Neural cell (in vitro differentiated cells): ENCODE results near the gene AFF1. TPM values are rescaled to one million over a fixed set of nuclear protein-coding genes. Genes with fewer than 3 reads are reported as not detected.

Experiments used
- H2AFZ ChIP-seq: fragments of 200-600, 300-800 bp; sonication (generic), shearing (Covaris generic); 2 replicates; pipeline ENCODE4 v1.6.0; 2014; ENCODE audit warnings: low read depth, mild to moderate bottlenecking, antibody characterized with exemption, low read length, moderate library complexity
- H3F3A ChIP-seq: fragments of 200-600 bp; shearing (Covaris generic); 2 replicates; pipeline ENCODE4 v1.6.1; 2016; ENCODE audit warnings: mild to moderate bottlenecking, moderate library complexity, mixed read lengths, antibody characterized with exemption, low read length; ENCODE audit not compliant: insufficient read depth, poor library complexity, severe bottlenecking
- H3K27ac ChIP-seq: fragments of 200-600, 300-800 bp; sonication (generic), shearing (Covaris generic); 2 replicates; pipeline ENCODE4 v1.5.1; 2014; ENCODE audit warnings: mild to moderate bottlenecking, low read length, moderate library complexity
- H3K27me3 ChIP-seq: fragments of 300-800, 200-600 bp; sonication (generic), shearing (Covaris generic); 2 replicates; pipeline ENCODE4 v1.6.0; 2014; ENCODE audit warnings: mild to moderate bottlenecking, low read depth, low read length, moderate library complexity; ENCODE audit not compliant: insufficient read depth
- H3K36me3 ChIP-seq: fragments of 300-800, 200-600 bp; sonication (generic), shearing (Covaris generic); 2 replicates; pipeline ENCODE4 v1.5.1; 2014; ENCODE audit warnings: mild to moderate bottlenecking, antibody characterized with exemption, low read length, moderate library complexity; ENCODE audit not compliant: insufficient read depth
- H3K4me2 ChIP-seq: fragments of 300-800, 200-600 bp; sonication (generic), shearing (Covaris generic); 2 replicates; pipeline ENCODE4 v1.6.0; 2014; ENCODE audit warnings: mild to moderate bottlenecking, low read length
- H3K4me3 ChIP-seq: fragments of 300-800, 200-600 bp; sonication (generic), shearing (Covaris generic); 2 replicates; pipeline ENCODE4 v1.5.1; 2014; ENCODE audit warnings: mild to moderate bottlenecking, low read length, moderate library complexity
- H3K79me2 ChIP-seq: fragments of 200-600 bp; shearing (Covaris generic); replicated peaks from 2 replicates; pipeline ENCODE4 v1.6.0; 2014; ENCODE audit warnings: mild to moderate bottlenecking, low read length, moderate library complexity; ENCODE audit not compliant: insufficient read depth
- H3K9ac ChIP-seq: fragments of 300-800, 200-600 bp; sonication (generic), shearing (Covaris generic); 2 replicates; pipeline ENCODE4 v1.6.1; 2016; ENCODE audit warnings: mild to moderate bottlenecking, low read length, mixed read lengths
- H3K9me2 ChIP-seq: fragments of 200-600 bp; shearing (Covaris generic); 2 replicates; pipeline ENCODE4 v1.6.1; 2016; ENCODE audit warnings: mild to moderate bottlenecking, low read length, mixed read lengths; ENCODE audit not compliant: insufficient read depth
- H3K9me3 ChIP-seq: fragments of 200-600, 300-800 bp; sonication (generic), shearing (Covaris generic); 2 replicates; pipeline ENCODE4 v1.6.1; 2016; ENCODE audit warnings: mild to moderate bottlenecking, mixed run types, low read length, moderate library complexity, mixed read lengths
- H4K20me1 ChIP-seq: fragments of 200-600 bp; shearing (Covaris generic); 2 replicates; pipeline ENCODE4 v1.6.1; 2016; ENCODE audit warnings: mild to moderate bottlenecking, mixed run types; ENCODE audit not compliant: insufficient read depth
- CTCF ChIP-seq: fragments of 450-650 bp; IDR thresholded peaks from 2 replicates; pipeline ENCODE4 v1.5.1; 2014; ENCODE audit warnings: antibody characterized with exemption, mild to moderate bottlenecking, moderate library complexity; ENCODE audit not compliant: poor library complexity, severe bottlenecking
- EP300 ChIP-seq: fragments of 450-650 bp; conservative IDR thresholded peaks from 2 replicates; pipeline ENCODE4 v1.6.1; 2014; ENCODE audit warnings: antibody characterized with exemption, mild to moderate bottlenecking, moderate library complexity; ENCODE audit not compliant: poor library complexity, severe bottlenecking
- EZH2 ChIP-seq: fragments of 200-600, 300-800 bp; shearing (Covaris generic), sonication (generic); IDR thresholded peaks from 2 replicates; pipeline ENCODE4 v1.6.1; 2014; ENCODE audit warnings: antibody characterized with exemption, low read length, borderline replicate concordance, mild to moderate bottlenecking; ENCODE audit not compliant: insufficient read depth, poor library complexity, severe bottlenecking
- MXI1 ChIP-seq: fragments of 450-650 bp; conservative IDR thresholded peaks from 2 replicates; pipeline ENCODE4 v1.6.1; 2014; ENCODE audit warnings: antibody characterized with exemption, mild to moderate bottlenecking; ENCODE audit not compliant: poor library complexity, severe bottlenecking
- POLR2AphosphoS5 ChIP-seq: IDR thresholded peaks from 2 replicates; pipeline ENCODE4 v1.6.1; 2012
- RAD21 ChIP-seq: fragments of 450-650 bp; conservative IDR thresholded peaks from 2 replicates; pipeline ENCODE4 v1.6.1; 2014; ENCODE audit warnings: antibody characterized with exemption, mild to moderate bottlenecking, moderate library complexity
- REST ChIP-seq: IDR thresholded peaks from 2 replicates; pipeline ENCODE4 v1.6.1; 2012; ENCODE audit warnings: borderline replicate concordance
- SMC3 ChIP-seq: fragments of 450-650 bp; conservative IDR thresholded peaks from 2 replicates; pipeline ENCODE4 v1.6.1; 2014; ENCODE audit warnings: antibody characterized with exemption, mild to moderate bottlenecking, moderate library complexity; ENCODE audit not compliant: poor library complexity
- TAF1 ChIP-seq: IDR thresholded peaks from 2 replicates; pipeline ENCODE4 v1.6.1; 2012; ENCODE audit warnings: low read depth
- polyA plus RNA-seq: library from polyadenylated mRNA; depleted of rRNA; stranded (reverse); fragments of >200 nt; gene quantifications from 2 replicates; pipeline ENCODE4 v1.2.3, GENCODE V29; 2014

The AFF1 gene
- polyA plus RNA-seq, 1 donor from 2014 or later: 0.63 TPM

GRCh38 chr4:87077914-87078585, 143.2 kb downstream of the AFF1 start:
- Histone ChIP-seq H3K9me3 (no peaks in the 10 kb centered on the region), H3K4me3 (no peak overlapping the region), H3K27me3 (peaks cover 4% of the 10 kb centered on the region), H3K36me3 (no peaks in the 10 kb centered on the region), H4K20me1 (no peaks in the 10 kb centered on the region), H3F3A (no peaks in the 10 kb centered on the region), H3K27ac (no peak overlapping the region), H3K9ac (no peak overlapping the region), H3K9me2 (no peaks in the 10 kb centered on the region), H3K79me2 (peaks cover 7% of the 10 kb centered on the region), H2AFZ (no peak overlapping the region), H3K4me2 (no peak overlapping the region)
- TF ChIP-seq POLR2AphosphoS5: no peak
- TF ChIP-seq EZH2: no peak
- TF ChIP-seq CTCF: no peak
- no peak for TF ChIP-seq EP300
- TF ChIP-seq TAF1: no peak
- TF ChIP-seq RAD21: no peak
- no peak for TF ChIP-seq MXI1
- TF ChIP-seq REST: no peak
- no peak for TF ChIP-seq SMC3

GRCh38 chr4:87078987-87079486, 144.2 kb downstream of the AFF1 start:
- no peaks in the 10 kb centered on the region for H3K9me2 ChIP-seq
- H3K79me2 ChIP-seq: peaks cover 7% of the 10 kb centered on the region
- H3K9ac ChIP-seq: no peak overlapping the region
- H3F3A ChIP-seq: no peaks in the 10 kb centered on the region
- no peaks in the 10 kb centered on the region for H4K20me1 ChIP-seq
- TF ChIP-seq TAF1: no peak
- no peak for TF ChIP-seq EZH2
- TF ChIP-seq EP300: no peak
- TF ChIP-seq CTCF: no peak
- no peak for TF ChIP-seq POLR2AphosphoS5
- TF ChIP-seq RAD21: no peak
- TF ChIP-seq MXI1: no peak
- no peak for TF ChIP-seq REST
- TF ChIP-seq SMC3: no peak
- no peak overlapping the region for H3K4me2 ChIP-seq
- H3K27me3 ChIP-seq: peaks cover 4% of the 10 kb centered on the region
- H3K27ac ChIP-seq: no peak overlapping the region
- H3K4me3 ChIP-seq: no peak overlapping the region
- no peaks in the 10 kb centered on the region for H3K36me3 ChIP-seq
- H2AFZ ChIP-seq: no peak overlapping the region
- no peaks in the 10 kb centered on the region for H3K9me3 ChIP-seq
